Measurements from ENCODE around the gene CAPN14.

The CAPN14 gene, protein sequence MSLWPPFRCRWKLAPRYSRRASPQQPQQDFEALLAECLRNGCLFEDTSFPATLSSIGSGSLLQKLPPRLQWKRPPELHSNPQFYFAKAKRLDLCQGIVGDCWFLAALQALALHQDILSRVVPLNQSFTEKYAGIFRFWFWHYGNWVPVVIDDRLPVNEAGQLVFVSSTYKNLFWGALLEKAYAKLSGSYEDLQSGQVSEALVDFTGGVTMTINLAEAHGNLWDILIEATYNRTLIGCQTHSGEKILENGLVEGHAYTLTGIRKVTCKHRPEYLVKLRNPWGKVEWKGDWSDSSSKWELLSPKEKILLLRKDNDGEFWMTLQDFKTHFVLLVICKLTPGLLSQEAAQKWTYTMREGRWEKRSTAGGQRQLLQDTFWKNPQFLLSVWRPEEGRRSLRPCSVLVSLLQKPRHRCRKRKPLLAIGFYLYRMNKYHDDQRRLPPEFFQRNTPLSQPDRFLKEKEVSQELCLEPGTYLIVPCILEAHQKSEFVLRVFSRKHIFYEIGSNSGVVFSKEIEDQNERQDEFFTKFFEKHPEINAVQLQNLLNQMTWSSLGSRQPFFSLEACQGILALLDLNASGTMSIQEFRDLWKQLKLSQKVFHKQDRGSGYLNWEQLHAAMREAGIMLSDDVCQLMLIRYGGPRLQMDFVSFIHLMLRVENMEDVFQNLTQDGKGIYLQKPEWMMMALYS

GRCh38 chr2:31217465-31218200, at the start of gene CAPN14:
CAPN14 (minus strand) TSS chr2:31217515; CDS start chr2:31205447, 12,068 bp downstream.
- FAIRE-seq, result no peak

- no peak for FAIRE-seq
Observed at GRCh38 chr2:31266804-31267203, 49.5 kb upstream of the CAPN14 start.

- no peak for FAIRE-seq
Observed at GRCh38 chr2:31265234-31265633, 47.9 kb upstream of the CAPN14 start.

DNA sequence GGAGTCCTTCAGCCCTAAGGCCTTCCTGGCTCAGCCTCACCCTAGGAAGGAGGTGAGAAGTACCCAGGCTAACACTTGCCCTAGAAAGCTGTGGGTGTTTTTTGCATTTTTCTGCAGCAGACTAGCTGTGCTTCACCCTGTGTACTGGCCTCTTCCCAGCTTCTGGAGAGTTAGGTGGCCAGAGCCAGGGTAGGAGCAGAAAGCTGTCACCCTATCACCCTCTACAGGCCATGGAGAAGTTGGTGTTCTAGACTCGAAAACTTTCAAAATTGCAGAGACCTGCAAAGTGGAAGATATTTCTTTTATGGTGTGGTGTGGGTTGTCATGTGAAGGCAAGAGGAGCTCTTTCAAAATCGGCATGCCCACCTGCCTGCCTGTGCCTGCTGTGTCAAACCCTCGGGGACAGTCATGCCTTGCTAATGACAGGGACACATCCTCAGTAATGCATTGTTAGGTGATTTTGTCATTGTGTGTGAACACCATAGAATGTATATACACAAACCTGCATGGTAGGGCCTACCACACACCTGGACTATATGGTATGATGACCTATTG, 46.4 kb upstream of the CAPN14 start:
- FAIRE-seq, result no peak

- no peak for FAIRE-seq
Observed at GRCh38 chr2:31260870-31261269, 43.6 kb upstream of the CAPN14 start.

GRCh38 chr2:31259075-31259474, 41.8 kb upstream of the CAPN14 start:
- FAIRE-seq, result no peak

- no peak for FAIRE-seq
Observed at GRCh38 chr2:31258351-31258750, 41.0 kb upstream of the CAPN14 start.

DNA sequence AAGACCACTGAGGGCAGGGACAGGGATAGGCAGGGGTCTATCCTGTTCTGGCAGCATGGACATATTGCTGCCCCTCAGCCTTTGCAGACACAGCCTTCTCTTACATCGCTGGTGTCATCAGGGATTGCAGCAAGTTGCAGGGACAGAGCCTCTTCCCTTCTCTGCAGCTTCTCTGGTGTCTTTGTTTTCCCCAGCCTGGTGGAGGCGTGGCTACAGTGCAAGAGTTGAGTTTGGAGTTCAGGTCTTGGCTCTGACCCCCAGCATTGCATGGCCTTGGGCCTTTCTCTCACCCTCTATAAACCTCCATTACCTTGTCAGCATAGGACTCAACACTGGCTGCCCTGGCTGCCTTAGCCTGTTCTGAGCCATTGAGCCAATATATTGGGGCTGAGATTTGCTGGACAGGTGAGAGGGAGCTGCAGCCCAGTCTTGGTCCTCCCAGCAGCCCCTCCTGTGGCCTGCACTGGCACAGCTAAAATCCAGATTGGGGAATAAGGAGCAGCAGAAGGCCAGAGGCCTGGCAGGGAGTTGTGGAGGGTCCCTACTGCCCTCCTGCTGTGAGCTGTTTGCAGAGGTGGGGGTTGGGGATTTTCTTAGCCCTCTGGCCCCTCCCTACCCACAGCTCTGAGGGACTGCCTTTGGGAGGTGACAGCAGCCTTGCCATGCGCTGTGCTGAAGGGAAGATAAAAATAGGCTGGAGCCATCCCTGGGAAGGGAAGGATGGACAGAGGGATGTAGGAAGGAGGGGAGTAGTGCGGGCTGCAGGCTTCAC, 39.5 kb upstream of the CAPN14 start:
- no peak for FAIRE-seq

DNA sequence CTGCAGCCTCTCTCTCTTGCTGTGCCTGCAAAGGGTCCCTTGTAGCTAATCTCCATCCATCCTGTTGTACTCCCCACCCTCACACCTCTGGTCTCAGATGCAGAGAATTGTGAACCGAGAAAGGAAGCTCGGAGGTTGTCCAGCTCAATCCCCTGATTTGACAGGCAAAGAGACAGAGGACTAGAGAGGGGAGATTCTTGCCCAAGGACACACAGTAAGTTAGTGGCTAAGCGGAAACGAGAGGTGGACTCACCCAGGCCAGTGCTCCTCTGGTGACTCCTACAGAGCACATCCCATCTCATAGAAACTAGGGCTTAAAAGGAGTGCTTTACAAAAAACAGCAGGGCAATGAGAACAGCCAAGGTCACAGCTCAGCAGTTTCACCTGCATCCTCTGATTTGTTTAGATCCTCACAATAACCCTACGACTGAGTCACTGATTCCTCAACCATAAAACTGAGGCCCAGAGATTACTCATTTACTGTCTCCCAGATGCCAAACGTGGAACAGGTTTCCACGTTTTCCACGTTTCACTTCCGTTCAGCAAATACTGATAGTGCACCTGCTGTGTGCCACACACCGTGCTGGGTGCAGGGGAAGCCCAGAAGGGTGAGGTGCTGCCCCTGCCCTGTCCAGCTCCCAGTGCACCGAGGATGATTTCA, 38.7 kb upstream of the CAPN14 start:
- no peak for FAIRE-seq

DNA sequence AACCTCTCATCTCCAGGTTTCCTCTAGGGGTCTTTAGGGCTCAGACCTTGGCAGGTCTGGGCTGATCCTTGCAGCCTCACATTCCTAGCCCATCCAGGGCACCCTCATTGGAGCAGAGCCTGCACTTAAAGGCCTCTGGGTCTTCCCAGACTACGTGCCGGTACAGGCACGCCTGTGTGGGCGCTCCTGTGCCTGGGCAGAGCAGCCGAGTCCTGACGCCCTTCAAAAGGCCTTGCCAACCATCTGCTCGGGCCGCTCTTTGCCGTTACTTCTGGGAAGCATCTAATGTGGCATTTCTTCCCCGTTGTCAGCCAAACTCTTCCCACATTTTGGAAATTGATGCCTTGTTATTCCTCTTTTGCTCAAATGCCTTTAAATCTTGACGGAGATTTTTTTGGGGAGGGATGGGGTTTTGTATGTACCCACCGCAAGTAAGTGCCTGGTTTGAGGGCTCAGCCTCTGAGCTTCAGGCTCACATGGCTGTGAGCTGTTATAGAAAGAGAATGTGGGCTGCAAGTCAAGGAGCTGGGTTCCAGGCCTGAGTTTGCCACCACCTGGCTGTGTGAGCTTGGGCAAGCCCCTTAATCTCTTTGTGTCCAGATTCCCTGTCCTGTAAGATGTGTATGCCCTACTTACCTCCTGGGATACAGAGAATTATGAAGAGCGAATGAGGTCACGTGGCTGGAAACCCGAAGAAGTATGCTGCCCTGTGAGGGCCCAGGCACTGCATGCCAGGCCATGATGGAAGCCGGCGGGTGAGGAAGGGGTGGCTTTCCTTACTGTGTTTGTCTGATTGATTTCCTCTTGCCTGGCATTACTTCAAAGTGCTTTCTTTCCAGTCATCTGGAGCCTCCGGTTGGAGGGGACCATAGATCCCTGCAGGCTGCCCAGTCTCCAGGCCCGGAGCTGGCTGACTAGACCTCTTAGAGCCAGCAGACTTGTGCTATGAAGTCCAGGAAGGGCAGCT, 37.2 kb upstream of the CAPN14 start:
- FAIRE-seq, result no peak

DNA sequence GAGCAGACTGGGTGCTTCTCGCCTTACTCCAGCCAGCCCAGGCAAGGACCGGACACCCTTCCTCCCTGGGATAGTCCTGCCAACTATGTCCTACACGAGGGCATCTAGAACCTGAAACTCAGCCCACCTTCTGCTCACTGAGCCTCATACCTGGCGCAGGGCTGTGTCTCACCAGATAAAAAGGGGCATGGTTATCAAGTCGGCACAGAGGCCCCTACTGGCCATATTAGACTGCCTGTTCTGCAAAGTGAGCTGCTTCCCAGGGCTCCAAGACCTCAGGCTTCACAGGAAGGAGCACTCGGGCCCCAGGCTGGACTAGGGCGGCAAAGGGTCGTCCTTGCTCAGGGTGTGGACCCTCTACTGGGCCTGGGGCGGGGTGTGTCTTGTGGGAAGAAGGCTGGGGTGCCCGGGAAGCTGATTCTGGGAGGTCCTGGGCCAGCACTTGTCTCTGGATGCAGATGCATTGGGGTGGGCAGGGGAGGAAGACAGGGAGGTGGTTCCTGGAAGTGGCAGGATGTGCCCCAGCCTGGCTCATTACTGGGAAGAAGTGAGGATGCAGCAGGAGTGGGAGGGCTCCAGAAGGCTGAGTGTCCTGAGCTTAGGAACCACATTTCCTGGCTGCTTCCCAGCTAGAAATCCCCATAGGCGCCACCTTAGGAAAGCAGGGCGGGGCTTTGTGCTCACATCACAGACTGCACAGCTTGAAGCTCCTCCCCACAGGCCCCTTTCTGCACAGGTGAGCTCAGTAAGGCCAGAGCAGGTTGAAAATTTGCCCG, 36.2 kb upstream of the CAPN14 start:
- no peak for FAIRE-seq

DNA sequence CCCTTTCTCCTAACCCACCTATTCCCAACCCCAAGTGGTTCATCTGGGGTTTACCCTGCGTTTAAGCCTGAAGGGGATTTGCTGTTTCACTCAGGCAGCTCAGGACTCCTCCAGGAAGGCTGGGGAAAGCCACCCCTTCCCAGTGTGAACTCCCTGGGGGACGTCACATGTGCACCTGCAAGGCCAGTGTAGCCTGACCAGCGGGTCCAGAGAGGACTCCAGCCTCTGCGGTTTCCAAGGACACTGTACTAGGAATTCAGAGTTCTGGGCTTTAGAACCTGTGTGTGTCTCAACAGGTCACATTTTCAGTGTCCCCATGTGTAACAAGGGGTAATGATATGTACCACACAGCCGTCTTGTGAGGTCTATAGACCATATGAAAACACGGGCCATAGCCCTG, 34.5 kb upstream of the CAPN14 start:
- no peak for FAIRE-seq

DNA sequence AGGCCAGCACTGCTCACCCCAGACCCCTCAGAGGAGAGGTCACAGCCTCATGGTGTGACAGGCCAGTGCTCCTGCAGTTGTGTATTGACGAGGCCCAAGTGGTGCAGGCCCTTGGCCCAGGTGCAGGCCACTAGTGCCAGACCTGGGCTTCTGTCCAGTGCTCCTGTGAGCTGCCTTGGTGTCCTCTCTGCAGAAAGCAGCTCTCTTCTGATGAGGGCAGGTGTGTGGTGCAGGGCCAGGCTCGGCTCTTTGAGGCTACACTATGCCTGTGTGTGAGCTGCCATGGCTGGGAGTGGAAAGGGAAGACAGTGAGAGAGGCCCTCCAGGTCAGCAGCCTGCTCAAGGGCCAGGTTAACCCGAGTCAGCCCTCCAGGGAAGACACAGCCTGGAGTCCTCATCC, 33.7 kb upstream of the CAPN14 start:
- FAIRE-seq, result no peak

GRCh38 chr2:31249009-31249690, 31.8 kb upstream of the CAPN14 start:
- FAIRE-seq, result no peak

DNA sequence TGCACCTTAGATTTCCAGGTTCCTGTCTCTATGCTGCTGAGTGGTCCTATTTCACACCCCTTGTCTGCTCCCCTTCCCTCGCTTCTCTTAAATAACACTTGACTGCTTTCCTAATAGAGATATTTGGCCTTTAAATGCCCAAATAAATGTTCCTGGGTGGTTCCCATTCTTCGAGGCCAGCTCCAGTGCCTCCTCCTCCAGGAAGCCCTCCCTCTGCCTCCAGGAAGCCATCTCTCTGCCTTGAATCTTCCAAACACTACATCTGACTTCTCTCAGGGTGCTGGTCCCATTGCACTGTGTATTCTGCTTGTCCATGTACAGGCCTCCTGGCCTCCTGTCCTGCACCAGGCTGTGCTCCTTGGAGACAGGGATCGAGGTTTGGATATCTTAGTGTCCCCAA, 30.8 kb upstream of the CAPN14 start:
- FAIRE-seq, result no peak

DNA sequence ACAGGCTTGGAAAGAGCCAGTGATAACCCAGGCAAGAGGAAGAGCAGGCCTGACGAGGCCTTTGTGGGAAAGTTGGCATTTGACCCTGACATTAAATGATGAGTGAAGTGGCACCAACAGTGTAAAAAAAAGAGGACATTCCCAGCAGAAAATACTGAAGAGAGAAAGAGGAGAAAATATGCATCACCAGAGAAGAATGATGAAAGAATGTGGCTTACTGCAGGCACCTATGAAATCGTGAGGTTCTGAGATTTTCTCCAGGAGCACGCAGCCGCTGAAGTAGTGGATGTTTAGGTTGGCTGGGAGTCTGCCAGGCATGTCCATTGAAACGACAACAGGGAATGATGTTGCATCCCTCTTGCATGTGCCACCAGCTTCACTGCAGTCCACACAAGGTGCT, 30.4 kb upstream of the CAPN14 start:
- FAIRE-seq, result no peak

DNA sequence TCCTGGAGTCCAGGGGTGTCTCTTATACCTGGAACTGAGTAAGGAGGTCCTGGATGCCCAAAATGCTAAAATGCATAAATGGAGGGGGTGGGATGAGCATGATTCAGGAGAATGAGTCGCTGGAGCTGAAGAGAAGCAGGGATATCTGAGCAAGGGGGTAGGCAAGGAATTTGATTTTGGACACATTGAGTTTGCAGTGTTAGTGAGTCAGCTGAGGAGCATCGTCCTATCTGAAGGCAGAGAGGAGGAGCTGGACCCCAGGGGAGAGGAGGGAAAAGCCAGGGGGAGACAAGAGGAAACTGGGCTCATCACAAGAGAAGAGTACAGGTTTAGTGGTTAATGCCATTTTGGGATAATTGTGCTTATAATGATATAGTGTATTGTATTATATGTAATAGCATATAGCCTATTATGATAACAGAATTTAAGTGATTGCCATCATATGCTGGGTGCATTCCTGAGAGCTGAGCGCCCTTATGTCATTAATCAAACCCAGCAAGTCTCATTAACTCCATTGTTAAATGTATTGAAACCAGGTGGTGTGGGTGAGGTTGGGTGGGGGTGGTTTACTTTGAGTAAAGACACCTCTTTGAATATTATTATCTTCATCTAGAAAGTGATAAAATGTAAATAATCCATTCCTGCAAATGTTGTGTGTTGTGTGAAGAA, 29.0 kb upstream of the CAPN14 start:
- no peak for FAIRE-seq

DNA sequence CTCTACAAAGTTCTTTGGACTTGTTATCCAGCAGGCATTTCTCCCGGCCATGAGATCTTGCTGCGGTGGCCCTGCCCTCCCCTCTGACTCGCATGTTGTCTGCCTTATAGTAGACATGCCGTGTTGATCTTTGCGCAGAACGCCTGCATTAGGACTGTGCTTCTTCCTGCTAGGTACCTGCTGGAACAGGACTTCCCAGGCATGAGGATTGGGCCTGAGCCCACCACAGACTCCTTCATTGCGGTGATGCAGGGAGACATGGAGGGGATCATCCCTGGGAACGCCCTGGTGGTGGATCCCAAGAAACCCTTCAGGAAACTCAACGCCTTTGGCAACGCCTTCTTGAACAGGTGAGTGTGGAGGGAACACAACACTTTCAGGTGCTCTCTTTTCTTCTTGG, 26.8 kb upstream of the CAPN14 start:
- no peak for FAIRE-seq

GRCh38 chr2:31243053-31243452, 25.7 kb upstream of the CAPN14 start:
- FAIRE-seq, result no peak

All from endometrium (tissue), 2 donors.